ENCODE data around the gene CSRNP2. TPM values are rescaled to one million over a fixed set of nuclear protein-coding genes. Genes with fewer than 3 reads are reported as not detected.

The CSRNP2 gene
- total and polyA plus RNA-seq, 2 of the 4 experiments (the other 2 are of a cell fraction) = 14.0 to 21.7 TPM

DNA sequence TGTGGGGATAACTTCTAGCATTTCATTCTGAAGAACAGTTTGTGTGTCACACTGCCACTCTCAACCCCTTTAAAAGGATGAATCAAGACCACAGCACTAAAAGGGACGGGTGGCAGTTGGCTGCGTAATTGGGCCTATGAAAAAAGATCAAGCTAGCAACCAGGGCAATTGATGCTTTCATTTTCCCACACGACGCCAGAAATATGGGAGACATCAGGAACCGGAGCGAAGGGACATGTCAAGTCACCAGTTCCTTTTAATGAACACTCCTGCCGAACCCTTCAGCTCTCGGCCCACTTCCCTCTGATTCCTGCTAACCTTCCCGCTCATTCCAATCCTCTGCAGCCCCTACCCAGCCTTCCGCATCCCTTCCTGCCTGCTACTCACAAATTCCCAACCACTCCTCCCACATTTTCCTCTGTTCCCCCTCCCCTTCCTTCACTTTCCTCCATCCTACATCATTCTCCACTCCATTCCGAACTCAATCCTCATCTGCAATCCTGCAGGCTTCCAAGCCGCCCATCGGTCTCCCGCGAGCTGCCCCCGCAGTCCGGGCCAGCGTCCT, 753 bp downstream of the CSRNP2 start:
- H4K5ac ChIP-seq (ENCODE audit: low read depth, low read length) = peak overlapping the region; percentile 5; the same call in 1 of the 2 replicates
- no peaks in the 10 kb centered on the region for H3K36me3 ChIP-seq (ENCODE audit: control insufficient read depth, insufficient read depth, low read length)
- peak overlapping the region; percentile 74 for H3K4me3 ChIP-seq (ENCODE audit: insufficient read depth, low read depth, low read length)
- H2AFZ ChIP-seq (replicated peaks; ENCODE audit: low read length, poor library complexity) = peak overlapping the region; percentile 91
- peak overlapping the region; percentile 87 for H3K4me2 ChIP-seq (ENCODE audit: low read depth, low read length)
- no peaks in the 10 kb centered on the region for H3K9me3 ChIP-seq (ENCODE audit: control insufficient read depth, insufficient read depth, low read length)
- H2BK20ac ChIP-seq (ENCODE audit: low read depth, low read length) = no peak overlapping the region
- DNase-seq (peak; percentile 39), ATAC-seq (ENCODE audit: low read depth) (peak; percentile 28)
- H4K91ac ChIP-seq (ENCODE audit: insufficient read depth, low read depth, low read length) = no peak overlapping the region
- peak overlapping the region; percentile 66 for H3K27ac ChIP-seq (ENCODE audit: insufficient read depth, low read length)
- no peak overlapping the region for H2BK120ac ChIP-seq (ENCODE audit: low read depth, low read length)
- H3K9ac ChIP-seq (ENCODE audit: low read depth, low read length) = peak overlapping the region; percentile 76
- peak overlapping the region; percentile 51 for H2BK5ac ChIP-seq (ENCODE audit: low read depth, low read length, poor library complexity, severe bottlenecking)
- no peak overlapping the region; the same call in 1 of the 2 replicates for H3K18ac ChIP-seq (ENCODE audit: low read depth, low read length)
- H3K4ac ChIP-seq (ENCODE audit: low read depth, low read length) = peak overlapping the region; percentile 80
- no peaks in the 10 kb centered on the region for H3K27me3 ChIP-seq (ENCODE audit: control insufficient read depth, insufficient read depth, low read length)
- peak overlapping the region; percentile 7; the same call in 1 of the 2 replicates for H3K56ac ChIP-seq (ENCODE audit: extremely low read depth, insufficient read depth, low read length)
- H3K14ac ChIP-seq (replicated peaks; ENCODE audit: low read depth, low read length) = peak overlapping the region; percentile 64
- H3K9me1 ChIP-seq (ENCODE audit: insufficient read depth, low read length) = peaks cover 4% of the 10 kb centered on the region; the same call in 1 of the 2 replicates
- ChIA-PET CTCF (interaction anchor here (1.3 kb wide), 1 partner anchor 259 kb away, joined by 5 read pairs; no protein-coding TSS in a partner anchor), POLR2A (ENCODE audit: unreplicated experiment) (interaction anchor here (0.5 to 1.0 kb wide), 10 partner anchors 12 to 319 kb away, joined by 3 to 13 read pairs (median 4); partner anchors contain the start of genes ATF1 and DAZAP2)
- H3K4me1 ChIP-seq (ENCODE audit: control insufficient read depth, insufficient read depth, low read length) = peaks cover 2% of the 10 kb centered on the region; the same call in 1 of the 2 replicates
- TSS peak; percentile 15 for BruUV-seq (replicated peaks)
- peak overlapping the region; percentile 27 to 36; a peak in 2 of 4 replicates for H4K8ac ChIP-seq (ENCODE audit: low read depth in 2 of 2, low read length in 2 of 2)
- dilution Hi-C loops (cut with HindIII; ENCODE audit: low sequenced_read_pairs, unreplicated experiment) (no loop called here), in situ Hi-C loops (cut with MboI; ENCODE audit: low sequenced_read_pairs) (loop anchor here (10.0 kb wide), 1 partner anchor 262 kb away; the partner anchor contains the start of gene CELA1), intact Hi-C loops (cut with micrococcal nuclease) (loop anchor here (5.0 to 10.0 kb wide), 2 partner anchors 155 to 262 kb away; partner anchors contain the start of genes CELA1 and DAZAP2)
- H3K23ac ChIP-seq (ENCODE audit: low read depth, low read length) = peak overlapping the region; percentile 89
- WGBS, 2 experiments (ENCODE audit: extremely low coverage in 2 of 2, insufficient read length in 1 of 2) = 0 to 83% methylated on average over 1 to 15 of the region's 18 CpGs
- H2AK5ac ChIP-seq (ENCODE audit: low read depth, low read length) = peak overlapping the region; percentile 38; the same call in 1 of the 2 replicates
- H3K79me1 ChIP-seq (ENCODE audit: low read depth in 1 of 2, low read length in 2 of 2) = peaks cover 6 to 39% of the 10 kb centered on the region in 2 experiments; a peak in 3 of 4 replicates
- no peak overlapping the region for H2BK15ac ChIP-seq (ENCODE audit: low read depth, low read length)
- H4K20me1 ChIP-seq (ENCODE audit: insufficient read depth, low read length) = peaks cover 39% of the 10 kb centered on the region
- H2AK9ac ChIP-seq (replicated peaks; ENCODE audit: low read depth, low read length, poor library complexity) = peak overlapping the region; percentile 83
- no peak for TF ChIP-seq RAD21 (IDR thresholded peaks at IDR 0.05; ENCODE audit: low read length)
- TF ChIP-seq RFX5 (IDR thresholded peaks at IDR 0.05; ENCODE audit: low read depth, low read length) = no peak
- TF ChIP-seq FOS (IDR thresholded peaks at IDR 0.05; ENCODE audit: low read depth, low read length) = no peak
- no peak for TF ChIP-seq MXI1 (IDR thresholded peaks at IDR 0.05; ENCODE audit: borderline replicate concordance, low read depth, low read length)
- TF ChIP-seq POLR2A (IDR thresholded peaks at IDR 0.05; ENCODE audit: low read depth, low read length) = no peak
- TF ChIP-seq CHD1 (IDR thresholded peaks at IDR 0.05; ENCODE audit: low read depth, low read length) = no peak
- no peak for TF ChIP-seq NFE2L2 (IDR thresholded peaks at IDR 0.05; ENCODE audit: low read depth, low read length)
- TF ChIP-seq MAFK (IDR thresholded peaks at IDR 0.05; ENCODE audit: low read depth, low read length) = no peak
- TF ChIP-seq, protein P1, sequence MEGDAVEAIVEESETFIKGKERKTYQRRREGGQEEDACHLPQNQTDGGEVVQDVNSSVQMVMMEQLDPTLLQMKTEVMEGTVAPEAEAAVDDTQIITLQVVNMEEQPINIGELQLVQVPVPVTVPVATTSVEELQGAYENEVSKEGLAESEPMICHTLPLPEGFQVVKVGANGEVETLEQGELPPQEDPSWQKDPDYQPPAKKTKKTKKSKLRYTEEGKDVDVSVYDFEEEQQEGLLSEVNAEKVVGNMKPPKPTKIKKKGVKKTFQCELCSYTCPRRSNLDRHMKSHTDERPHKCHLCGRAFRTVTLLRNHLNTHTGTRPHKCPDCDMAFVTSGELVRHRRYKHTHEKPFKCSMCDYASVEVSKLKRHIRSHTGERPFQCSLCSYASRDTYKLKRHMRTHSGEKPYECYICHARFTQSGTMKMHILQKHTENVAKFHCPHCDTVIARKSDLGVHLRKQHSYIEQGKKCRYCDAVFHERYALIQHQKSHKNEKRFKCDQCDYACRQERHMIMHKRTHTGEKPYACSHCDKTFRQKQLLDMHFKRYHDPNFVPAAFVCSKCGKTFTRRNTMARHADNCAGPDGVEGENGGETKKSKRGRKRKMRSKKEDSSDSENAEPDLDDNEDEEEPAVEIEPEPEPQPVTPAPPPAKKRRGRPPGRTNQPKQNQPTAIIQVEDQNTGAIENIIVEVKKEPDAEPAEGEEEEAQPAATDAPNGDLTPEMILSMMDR (conservative IDR thresholded peaks at IDR 0.05; ENCODE audit: low read depth, low read length) = no peak
- TF ChIP-seq, protein P2, sequence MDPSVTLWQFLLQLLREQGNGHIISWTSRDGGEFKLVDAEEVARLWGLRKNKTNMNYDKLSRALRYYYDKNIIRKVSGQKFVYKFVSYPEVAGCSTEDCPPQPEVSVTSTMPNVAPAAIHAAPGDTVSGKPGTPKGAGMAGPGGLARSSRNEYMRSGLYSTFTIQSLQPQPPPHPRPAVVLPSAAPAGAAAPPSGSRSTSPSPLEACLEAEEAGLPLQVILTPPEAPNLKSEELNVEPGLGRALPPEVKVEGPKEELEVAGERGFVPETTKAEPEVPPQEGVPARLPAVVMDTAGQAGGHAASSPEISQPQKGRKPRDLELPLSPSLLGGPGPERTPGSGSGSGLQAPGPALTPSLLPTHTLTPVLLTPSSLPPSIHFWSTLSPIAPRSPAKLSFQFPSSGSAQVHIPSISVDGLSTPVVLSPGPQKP (IDR thresholded peaks at IDR 0.05; ENCODE audit: borderline replicate concordance, low read depth, low read length) = no peak
- TF ChIP-seq CEBPB (IDR thresholded peaks at IDR 0.05; ENCODE audit: low read depth, low read length) = no peak
- no peak for TF ChIP-seq MAZ (IDR thresholded peaks at IDR 0.05; ENCODE audit: borderline replicate concordance, low read depth, low read length)
- no peak for TF ChIP-seq SMC3 (IDR thresholded peaks at IDR 0.05; ENCODE audit: low read depth, low read length)
- TF ChIP-seq, protein P3, sequence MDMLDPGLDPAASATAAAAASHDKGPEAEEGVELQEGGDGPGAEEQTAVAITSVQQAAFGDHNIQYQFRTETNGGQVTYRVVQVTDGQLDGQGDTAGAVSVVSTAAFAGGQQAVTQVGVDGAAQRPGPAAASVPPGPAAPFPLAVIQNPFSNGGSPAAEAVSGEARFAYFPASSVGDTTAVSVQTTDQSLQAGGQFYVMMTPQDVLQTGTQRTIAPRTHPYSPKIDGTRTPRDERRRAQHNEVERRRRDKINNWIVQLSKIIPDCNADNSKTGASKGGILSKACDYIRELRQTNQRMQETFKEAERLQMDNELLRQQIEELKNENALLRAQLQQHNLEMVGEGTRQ (IDR thresholded peaks at IDR 0.05; ENCODE audit: low read depth, low read length) = no peak
- no peak for TF ChIP-seq BHLHE40 (IDR thresholded peaks at IDR 0.05; ENCODE audit: low read depth, low read length)
